ENCODE measurements around the gene TIMM44.
A peak's percentile ranks its signal among the peaks of the same experiment; 100 is the strongest.

Gene TIMM44

GRCh38 chr19:7894612-7895309, 48.7 kb downstream of the TIMM44 start:
- no peak for DNase-seq

- peak; percentile 37 for DNase-seq
Measured at GRCh38 chr19:7893362-7894101, 49.9 kb downstream of the TIMM44 start.

- no peak for DNase-seq
Measured at GRCh38 chr19:7888826-7889217, 54.6 kb downstream of the TIMM44 start.

- peak; percentile 31 for DNase-seq
Measured at GRCh38 chr19:7888145-7888825, 55.2 kb downstream of the TIMM44 start, which contains the start of gene LRRC8E. Gene LRRC8E (plus strand): TSS chr19:7888510. CDS start chr19:7895604, 7,094 bp downstream.

GRCh38 chr19:7887408-7888144, 55.9 kb downstream of the TIMM44 start:
- no peak for DNase-seq

GRCh38 chr19:7885818-7886217, 57.6 kb downstream of the TIMM44 start:
- DNase-seq: no peak

GRCh38 chr19:7883796-7884570, 59.5 kb downstream of the TIMM44 start:
- DNase-seq: no peak

- no peak for DNase-seq
Measured at GRCh38 chr19:7883105-7883504, 60.4 kb downstream of the TIMM44 start.

GRCh38 chr19:7881910-7882309, 61.6 kb downstream of the TIMM44 start:
- no peak for DNase-seq

- no peak for DNase-seq
Measured at GRCh38 chr19:7879836-7880235, 63.6 kb downstream of the TIMM44 start.

- DNase-seq: no peak
Measured at GRCh38 chr19:7879111-7879807, 64.2 kb downstream of the TIMM44 start.

GRCh38 chr19:7877249-7877836, 66.1 kb downstream of the TIMM44 start:
- DNase-seq: no peak

All from kidney glomerular epithelial cell (primary cell).